Embryonic facial prominence (tissue), 1 donor: ENCODE measurements around the gene SARDH.
A peak's percentile ranks its signal among the peaks of the same experiment; 100 is the strongest.

ENCODE experiments used
- DNase-seq: peaks from one replicate; pipeline ENCODE4 v3.0.0-alpha.2; 2016; ENCODE audit errors: extremely low spot score

Gene SARDH, protein sequence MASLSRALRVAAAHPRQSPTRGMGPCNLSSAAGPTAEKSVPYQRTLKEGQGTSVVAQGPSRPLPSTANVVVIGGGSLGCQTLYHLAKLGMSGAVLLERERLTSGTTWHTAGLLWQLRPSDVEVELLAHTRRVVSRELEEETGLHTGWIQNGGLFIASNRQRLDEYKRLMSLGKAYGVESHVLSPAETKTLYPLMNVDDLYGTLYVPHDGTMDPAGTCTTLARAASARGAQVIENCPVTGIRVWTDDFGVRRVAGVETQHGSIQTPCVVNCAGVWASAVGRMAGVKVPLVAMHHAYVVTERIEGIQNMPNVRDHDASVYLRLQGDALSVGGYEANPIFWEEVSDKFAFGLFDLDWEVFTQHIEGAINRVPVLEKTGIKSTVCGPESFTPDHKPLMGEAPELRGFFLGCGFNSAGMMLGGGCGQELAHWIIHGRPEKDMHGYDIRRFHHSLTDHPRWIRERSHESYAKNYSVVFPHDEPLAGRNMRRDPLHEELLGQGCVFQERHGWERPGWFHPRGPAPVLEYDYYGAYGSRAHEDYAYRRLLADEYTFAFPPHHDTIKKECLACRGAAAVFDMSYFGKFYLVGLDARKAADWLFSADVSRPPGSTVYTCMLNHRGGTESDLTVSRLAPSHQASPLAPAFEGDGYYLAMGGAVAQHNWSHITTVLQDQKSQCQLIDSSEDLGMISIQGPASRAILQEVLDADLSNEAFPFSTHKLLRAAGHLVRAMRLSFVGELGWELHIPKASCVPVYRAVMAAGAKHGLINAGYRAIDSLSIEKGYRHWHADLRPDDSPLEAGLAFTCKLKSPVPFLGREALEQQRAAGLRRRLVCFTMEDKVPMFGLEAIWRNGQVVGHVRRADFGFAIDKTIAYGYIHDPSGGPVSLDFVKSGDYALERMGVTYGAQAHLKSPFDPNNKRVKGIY

DNA sequence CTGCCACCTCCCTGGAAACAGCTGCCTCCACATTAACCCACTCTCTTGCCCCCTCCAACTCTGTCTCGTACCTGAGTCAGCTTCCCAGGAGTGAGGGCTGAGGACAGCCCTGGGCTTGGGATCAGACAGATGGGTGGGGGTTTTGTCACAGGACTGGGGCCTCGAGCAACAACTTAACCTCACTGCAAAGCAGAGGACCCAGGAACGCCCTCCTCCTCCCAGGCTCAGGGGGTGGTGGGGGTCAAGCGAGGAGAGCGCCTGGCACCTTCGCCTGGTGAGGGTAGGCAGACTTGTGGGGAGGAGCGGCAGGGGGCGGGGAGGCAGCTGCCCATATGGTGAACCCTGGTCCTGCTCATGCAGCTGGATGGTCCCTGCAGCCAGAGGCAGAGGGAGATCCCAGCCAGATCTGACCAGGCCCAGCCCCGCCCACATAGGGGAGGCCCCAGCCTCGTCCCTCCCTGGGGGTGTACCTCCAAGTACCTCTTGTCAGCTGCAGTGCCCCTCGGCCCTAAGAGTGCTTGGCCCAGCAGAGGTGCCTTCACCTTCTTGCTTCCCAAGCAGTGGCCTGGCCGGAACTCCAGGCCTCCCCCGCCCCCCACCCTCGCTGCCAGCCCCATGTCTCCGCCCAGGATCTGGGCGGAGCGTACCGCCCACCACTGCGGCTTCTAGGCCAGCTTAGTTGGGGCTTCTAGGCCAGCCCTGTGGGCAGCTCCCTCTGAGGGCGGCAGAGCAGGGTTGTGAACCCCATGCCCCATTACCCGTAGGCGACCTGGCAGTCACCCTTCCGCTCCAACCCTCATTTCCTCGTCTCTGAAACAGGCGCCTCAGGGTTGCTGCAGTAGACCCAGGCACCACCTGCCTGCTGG is at the start of gene SARDH:
Gene SARDH (minus strand): TSS at position 579 of the 866 bp plus-strand sequence. CDS start 4,179 bp downstream, outside the sequence.
- DNase-seq = no peak

DNA sequence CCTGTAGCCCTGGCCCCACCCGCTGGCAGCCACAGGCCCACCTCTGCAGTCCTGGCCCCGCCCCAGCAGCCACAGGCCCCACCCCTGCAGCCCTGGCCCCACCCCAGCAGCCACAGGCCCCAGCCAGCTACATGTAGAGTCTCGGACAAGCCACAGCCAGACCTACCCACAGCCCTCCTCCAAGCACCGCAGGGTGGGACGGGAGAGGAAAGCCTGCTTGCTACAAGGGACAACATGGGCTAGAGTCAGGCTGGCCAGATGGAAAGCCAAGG is 49.5 kb upstream of the SARDH start:
- DNase-seq = no peak

DNA sequence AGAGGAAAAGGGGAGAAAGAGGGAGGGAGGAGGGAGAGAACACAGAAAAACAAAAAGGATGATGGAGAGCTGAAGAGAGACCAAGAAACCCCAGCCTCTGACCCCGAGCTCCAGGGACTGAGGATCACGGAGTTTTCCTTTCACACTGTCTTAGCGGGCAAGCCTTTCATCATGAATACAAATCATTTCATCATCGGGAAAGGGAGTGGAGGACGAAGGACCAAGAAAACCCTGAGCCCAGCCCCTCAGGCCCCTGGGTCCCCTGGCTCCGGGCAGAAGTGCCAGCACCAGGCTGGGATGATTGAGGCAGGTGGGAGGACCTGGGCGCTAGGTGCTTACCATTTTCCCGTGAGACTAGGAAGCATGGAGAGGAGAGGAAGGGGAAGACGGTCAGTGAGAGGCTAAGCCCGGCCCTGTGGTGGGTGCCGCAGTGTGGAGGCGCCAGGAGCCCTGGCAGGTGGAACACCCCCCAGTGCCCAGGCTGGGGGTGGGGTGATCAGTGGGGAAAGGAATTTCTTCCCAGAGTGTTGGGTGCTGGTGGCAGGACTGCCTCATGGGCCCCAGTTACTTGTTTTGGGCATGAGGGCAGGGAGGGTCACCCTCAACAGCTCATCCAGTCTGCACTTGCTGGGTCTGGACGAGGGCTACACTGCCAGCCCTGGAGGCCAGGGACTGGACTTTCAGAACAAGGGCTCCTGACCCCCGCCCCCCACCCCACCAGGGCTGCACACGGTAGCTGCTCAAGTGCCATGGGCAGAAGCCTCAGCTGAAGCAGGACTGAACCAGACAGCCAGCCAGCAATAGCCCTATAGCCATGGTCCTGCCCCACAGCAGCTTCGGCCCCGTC is 49.0 kb upstream of the SARDH start:
- no peak for DNase-seq

DNA sequence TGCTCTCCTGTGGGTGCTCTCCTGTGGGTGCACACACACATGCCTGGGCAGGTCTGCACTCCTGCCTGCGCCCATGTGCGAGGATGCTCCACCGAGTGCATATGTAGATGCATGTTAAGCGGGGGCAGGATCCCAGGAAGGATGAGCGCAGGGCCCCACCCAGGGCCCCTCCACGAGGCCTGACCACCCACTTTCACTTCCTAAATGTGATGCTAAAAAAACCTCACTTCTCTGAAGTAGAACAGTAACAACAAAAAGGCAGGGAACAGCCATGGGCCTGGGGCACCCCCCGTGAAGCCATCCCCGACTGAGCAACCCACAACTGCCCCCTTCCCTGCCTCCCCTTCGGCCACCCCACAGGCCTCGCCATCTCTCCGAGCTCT is 48.2 kb upstream of the SARDH start:
- no peak for DNase-seq

DNA sequence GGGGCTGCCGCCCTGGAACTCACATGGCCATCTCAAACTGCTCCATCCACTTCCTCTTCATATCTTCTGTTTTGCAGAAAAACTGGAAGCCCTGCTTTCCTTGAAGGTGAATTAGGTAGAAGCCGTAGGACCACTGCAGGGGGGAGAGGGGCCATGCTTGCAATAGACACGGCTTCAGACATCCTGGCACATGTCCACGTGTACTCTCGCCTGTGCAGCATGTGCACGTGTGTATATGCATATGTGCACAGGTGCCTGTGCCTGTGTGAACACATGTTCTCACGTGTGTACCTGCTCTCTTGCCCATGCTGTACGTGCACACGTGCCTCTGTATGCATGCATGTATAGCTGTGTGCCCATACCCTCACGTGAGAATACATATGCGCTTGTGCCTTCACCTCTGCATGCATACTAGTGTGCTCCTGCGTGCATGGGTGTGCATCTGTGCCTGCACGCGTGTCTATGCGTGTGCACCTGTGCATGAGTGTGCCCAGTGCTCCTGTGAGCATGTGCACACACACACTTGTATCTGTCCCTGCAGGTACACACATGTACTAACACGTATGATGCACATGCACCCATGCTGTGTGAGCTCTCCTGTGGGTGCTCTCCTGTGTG is 47.7 kb upstream of the SARDH start:
- no peak for DNase-seq

DNA sequence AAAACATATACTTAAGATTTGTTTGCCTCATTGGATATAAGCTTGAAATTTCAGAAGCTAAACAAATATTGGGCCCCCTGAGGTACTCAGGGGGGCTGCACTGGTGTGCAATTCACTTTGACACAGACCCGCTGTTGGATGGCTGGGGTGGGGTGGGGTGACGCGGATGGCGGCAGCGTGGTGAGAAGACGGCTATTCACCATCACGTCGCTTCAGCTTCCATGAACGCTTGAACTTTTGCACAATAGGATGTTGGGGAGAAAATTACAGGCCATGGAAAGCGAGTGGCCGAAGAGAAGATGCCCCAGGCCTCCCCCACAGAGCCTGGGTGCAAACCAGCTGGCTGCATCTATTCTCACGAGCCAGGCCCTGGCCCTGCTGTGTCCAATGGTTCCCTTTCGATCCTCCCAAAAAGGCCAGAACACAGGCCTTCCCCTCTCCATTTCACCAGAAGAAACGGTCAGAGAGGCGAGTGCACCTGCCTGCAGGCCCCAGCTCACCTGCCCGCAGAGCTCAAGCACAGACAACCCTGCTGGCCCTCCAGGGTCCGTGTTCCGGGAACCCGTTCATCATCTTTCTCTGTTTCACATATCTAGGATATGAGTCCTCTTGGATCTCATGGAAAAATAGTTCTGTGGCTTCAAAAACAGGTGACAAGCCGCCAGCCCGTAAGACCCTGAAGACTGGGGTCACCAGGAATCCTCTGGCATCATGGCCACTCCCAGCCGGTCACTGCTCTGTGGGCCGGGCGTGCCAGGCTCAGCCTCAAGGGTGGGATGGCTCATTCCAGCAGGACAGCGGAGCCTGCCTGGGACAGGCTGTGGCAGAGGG is 46.8 kb upstream of the SARDH start:
- no peak for DNase-seq

DNA sequence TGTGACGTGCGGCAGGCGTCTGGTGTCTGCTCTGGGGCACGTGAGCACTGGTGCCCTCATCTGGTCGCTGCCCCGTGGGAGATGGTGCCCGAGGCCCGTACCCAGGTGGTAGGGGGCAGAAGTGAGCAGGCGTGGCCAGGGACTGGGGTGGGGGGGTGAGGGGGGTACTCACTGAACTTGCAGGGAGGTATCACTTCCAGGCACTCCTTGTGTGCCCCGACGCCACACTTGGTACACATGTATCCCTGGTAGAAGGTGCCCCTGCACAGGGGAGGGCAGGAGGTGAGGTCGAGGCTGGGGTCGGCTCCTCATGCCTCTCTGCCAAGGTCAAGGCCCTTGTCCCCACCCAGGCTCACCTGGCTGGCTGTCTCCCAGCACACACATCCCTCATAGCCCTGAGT is 45.2 kb upstream of the SARDH start:
- DNase-seq = no peak

DNA sequence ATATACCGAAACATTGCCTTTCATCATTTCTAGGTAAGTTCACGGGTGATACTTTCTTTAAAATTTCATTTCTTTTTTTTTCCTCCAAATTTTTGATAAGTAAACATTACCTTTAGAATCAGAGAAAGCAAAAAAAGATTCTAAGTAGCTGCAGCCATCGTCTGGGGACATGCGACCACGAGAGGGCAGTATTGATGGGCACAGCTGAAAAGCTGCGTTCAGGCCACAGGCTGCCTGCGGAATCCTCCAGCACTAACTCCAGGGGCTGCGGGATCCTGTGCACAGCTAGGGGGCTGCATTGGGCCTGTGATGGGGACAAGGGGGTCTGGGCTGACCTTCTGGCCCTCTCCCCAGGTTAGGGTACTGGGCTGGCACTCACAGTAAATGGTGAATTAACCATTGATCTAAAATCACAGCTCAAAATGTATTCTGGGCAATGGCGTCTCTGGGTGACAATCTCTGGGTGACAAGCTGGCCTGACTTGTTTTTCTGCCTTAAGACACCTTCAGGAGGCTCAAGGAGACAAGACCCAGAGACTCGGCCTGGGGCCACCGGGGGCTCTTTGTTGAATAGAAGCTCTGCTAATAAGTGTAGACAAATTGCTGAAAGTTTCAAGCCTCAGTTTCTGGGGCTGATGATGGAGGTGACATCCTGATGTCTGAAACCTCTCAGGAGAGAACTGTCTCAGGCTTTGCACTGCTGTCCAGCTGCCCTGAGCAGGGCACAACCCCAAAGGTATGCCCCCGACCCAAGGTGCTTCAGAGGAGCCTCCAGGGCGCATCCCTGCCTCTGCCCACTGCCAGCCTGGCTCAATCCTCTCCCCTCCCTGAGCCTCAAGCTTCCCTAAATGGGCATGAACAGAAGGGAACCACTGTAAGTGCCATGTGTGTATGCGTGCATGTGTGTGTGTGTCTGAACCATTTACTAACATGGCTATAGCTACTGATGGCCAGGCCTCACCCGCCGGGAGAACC is 44.3 kb upstream of the SARDH start:
- peak; percentile 46 for DNase-seq

DNA sequence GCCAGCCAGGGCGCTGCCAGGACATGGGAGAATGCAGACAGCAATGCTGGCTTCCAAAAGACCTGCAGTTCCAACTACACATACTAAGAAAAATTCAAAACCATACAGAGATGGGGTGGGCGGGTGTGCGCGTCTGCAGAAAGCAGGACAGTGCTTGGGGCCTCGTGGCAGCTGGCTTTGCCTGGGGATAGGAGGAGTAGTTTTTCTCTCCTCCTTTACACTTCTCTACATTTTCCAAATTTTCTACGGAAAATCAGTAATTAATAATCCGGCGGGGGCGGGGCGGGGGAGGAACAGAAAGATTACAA is 43.6 kb upstream of the SARDH start:
- DNase-seq = no peak

DNA sequence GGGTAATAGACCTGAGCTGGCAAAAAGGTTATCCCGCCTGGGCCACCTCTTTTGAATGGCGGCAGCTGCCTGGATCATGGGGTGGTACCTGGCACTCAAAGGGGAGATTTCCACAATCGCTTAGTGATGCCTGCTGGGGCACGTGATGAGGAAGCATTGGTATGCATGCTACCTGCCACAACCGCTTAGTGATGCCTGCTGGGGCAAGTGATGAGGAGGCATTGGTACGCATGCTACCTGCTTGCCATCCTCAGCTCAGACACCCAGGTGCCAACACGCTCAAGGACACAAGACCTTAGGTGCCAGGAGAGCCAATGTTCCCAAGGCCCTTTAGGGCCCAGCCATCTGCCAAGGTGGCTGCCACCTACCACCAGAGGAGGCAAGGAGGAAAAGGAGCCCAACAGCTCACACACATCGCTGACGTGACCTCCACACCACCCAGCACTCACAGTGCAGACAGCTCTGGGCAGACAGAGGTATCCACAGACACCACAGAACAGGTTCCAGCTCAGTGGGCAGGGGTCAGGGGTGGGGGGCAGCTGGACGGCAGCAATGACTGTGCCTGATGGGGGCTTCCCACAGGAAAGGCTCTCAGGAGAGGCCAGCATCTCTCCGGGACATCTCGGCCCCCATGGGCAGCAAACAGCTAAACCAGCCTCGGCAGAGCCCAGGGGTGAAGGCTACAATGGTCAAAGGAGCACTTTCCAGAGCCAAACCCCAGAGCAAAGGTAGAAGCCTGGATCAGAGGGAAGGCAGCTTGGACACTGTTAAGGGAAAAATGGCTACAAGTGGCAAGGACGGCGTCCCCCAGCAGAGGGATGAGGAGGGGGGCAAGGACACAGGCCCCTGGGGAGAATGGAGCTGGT is 43.0 kb upstream of the SARDH start:
- no peak for DNase-seq

DNA sequence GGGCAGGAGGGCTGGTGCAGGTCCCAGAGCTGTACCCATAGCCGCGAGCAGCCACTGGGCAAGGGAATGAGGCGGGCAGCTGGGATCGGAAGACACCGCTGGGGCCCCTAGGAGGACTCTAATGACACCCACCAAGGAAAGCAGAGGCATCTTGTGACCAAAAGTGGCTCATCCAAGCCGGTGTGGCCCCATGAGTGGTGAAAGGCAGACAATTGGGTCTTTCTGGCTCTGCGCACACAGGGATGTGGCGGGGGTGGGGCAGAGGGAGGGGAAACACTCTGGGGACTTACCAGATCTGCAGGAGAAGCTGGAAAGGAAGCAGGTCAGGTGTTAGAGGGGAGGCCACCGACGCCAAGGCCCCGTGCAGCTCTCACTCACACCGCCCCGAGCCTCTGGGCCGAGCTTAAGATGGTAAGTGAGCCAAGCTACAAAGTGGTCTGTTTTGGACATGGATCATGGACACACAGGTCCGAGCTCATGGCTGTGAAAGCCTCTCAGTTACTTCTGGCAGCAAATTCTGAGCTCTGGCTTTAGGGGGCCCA is 42.3 kb upstream of the SARDH start:
- no peak for DNase-seq

DNA sequence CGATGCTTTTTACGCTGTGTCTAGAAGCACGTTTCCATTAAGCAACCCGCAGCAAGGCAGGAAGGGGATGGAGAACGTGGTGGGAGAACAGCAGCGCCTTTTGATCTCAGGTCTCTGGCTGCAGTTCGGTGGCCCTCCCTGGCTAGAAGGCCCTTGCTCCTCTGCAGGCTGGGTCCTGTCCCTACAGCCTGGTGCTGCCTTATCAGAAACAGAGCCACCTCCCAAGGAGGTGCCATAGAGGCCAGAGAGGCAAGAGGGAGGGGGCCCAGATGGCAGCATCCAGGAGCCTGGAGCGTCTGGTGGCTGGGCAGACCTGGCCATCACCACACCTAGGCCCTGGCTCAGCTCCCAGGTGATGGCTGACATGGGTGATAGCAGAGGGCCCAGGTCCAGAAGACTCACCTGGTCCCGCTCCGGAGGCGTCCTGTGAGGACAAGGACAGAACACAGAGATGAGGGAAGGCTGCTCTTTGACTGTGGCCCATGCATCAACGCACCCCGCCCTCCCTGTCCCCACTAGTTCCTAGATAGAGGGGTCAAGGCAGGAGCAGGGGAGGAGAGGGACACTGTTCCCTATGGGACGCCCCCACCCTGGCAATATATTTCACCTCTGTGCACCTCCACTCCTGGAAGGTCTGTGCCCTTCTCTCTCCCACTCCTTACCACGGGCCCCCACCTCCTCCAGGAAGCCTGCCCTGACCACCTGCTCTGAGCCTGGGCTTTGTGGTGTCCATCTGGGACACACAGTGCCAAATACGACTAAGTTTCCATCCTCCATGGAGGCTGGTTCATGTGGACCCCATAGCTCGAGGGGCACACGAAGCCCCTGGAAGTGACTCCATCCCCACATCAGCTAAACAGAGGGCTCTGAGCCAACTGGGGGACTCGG is 41.6 kb upstream of the SARDH start:
- no peak for DNase-seq

DNA sequence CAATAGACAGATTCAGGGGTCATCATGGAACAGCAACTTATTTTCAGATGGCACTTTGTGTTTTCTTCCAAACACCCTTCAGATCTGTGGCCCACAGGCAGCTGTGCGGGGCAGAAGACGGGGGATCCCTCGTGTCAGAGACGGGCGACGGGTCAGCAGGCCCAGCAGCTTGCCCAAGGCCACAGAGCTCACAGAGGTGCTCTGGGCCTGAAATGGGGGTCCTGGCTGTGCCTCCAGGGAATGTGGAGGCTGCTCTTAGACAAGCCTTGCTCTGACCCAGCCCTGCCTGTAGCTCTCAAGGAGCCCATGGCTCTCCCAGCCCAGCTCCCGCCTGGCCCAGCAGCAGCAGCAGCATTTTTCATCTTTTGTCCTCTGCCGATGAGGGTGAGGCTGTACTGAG is 40.9 kb upstream of the SARDH start:
- no peak for DNase-seq

DNA sequence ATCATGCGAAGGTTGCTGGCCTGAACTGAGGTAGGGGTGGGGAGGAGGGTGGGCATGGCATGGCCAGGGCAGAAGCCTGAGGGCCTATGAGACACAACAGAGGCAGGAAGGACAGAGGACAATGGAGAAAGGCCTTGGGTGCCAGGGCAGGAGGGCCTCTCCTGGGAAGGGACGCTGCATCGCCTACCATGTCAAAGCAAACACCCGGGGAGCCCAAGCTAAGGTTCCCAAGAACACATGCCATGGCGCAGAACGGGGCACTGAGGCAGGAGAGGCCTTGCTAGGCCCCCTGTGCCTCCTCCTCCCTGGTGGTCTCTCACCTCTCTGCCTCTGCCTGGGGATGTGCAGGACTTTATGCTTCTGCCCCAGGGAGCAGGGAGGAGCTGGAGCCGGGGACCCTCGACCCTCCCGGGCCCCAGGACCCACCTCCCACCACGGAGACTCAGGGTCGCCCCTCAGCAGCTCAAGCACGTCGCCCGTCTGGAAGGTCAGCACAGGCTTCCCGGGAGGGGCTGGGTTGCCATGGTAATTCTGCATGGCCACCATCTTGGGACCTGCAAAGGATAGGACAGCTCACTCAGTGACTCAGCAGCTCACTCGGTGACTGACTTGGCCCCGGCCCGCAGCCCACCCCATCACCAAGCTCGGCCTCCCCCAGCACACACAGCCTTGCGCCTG is 40.3 kb upstream of the SARDH start:
- DNase-seq = no peak

DNA sequence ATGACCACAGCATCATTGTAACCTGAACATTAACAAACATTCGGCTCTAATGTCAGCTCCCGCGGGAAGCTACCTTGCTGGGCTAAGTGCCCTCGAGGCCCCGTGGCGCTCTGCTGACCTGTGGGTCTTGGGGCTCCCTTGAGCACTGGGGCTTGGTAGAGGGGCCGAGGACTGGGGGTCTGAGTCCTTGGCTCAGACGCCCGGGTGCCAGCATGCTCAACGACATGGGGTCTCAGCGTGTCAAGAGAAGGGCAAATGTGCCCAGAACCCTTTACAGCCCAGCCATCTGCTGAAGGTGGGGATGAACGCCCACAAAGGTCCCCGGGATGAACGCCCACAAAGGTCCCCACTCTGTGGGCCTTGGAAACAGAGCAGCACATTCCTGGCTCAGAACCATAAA is 39.7 kb upstream of the SARDH start:
- DNase-seq = no peak
